ENCODE data around the gene SPATA20. TPM values are rescaled to one million over a fixed set of nuclear protein-coding genes. Genes with fewer than 3 reads are reported as not detected.

Gene SPATA20
- total RNA-seq (100 to 1,000 TPM in 7 of 9 donors, 10 to 100 TPM in 2; 52.1 to 205 (median 151) TPM), polyA plus RNA-seq (100 to 1,000 TPM in 2 of 3 donors, 10 to 100 TPM in 1; 12.7 to 246 (median 150) TPM)
- long read RNA-seq, donor 1, partial matches to known transcripts = 33 of 34 reads
- long read RNA-seq, donor 1, other reads (novel, unspliced or antisense) = 0 of 34 reads
- long read RNA-seq, donor 2, partial matches to known transcripts = 13 of 14 reads
- long read RNA-seq, donor 2, other reads (novel, unspliced or antisense) = 0 of 14 reads
- long read RNA-seq, donor 3, partial matches to known transcripts = 5 of 9 reads
- long read RNA-seq, donor 3, other reads (novel, unspliced or antisense) = 0 of 9 reads
- long read RNA-seq, donor 4, transcript SPATA20-205 (17 exons, 2,734 nt) = minor isoform, 24 of 77 reads
- long read RNA-seq, donor 4, transcript SPATA20-202 (16 exons, 2,634 nt) = minor isoform, 8 of 77 reads
- long read RNA-seq, donor 4, transcript SPATA20-201 (17 exons, 2,719 nt) = major isoform, 32 of 77 reads
- long read RNA-seq, donor 4, partial matches to known transcripts = 7 of 77 reads
- long read RNA-seq, donor 4, other reads (novel, unspliced or antisense) = 6 of 77 reads
- long read RNA-seq, donor 5, transcript SPATA20-205 (17 exons, 2,734 nt) = minor isoform, 165 of 460 reads
- long read RNA-seq, donor 5, transcript SPATA20-202 (16 exons, 2,634 nt) = minor isoform, 27 of 460 reads
- long read RNA-seq, donor 5, transcript SPATA20-201 (17 exons, 2,719 nt) = major isoform, 176 of 460 reads
- long read RNA-seq, donor 5, partial matches to known transcripts = 19 of 460 reads
- long read RNA-seq, donor 5, other reads (novel, unspliced or antisense) = 73 of 460 reads
- long read RNA-seq, donor 6, transcript SPATA20-201 (17 exons, 2,719 nt) = major isoform, 22 of 65 reads
- long read RNA-seq, donor 6, transcript SPATA20-205 (17 exons, 2,734 nt) = minor isoform, 13 of 65 reads
- long read RNA-seq, donor 6, partial matches to known transcripts = 17 of 65 reads
- long read RNA-seq, donor 6, other reads (novel, unspliced or antisense) = 10 of 65 reads
- long read RNA-seq, donor 7, partial matches to known transcripts = 17 of 17 reads
- long read RNA-seq, donor 7, other reads (novel, unspliced or antisense) = 0 of 17 reads
- long read RNA-seq, donor 8, transcript SPATA20-201 (17 exons, 2,719 nt) = major isoform, 6 of 78 reads
- long read RNA-seq, donor 8, partial matches to known transcripts = 68 of 78 reads
- long read RNA-seq, donor 8, other reads (novel, unspliced or antisense) = 0 of 78 reads
- long read RNA-seq, donor 9, partial matches to known transcripts = 39 of 46 reads
- long read RNA-seq, donor 9, other reads (novel, unspliced or antisense) = 0 of 46 reads
- long read RNA-seq, donor 10, partial matches to known transcripts = 34 of 35 reads
- long read RNA-seq, donor 10, other reads (novel, unspliced or antisense) = 0 of 35 reads

GRCh38 chr17:50547035-50547735 lies at the start of gene SPATA20:
Gene SPATA20, plus strand, starts transcription at chr17:50547174. Its CDS starts 35 bp downstream, at chr17:50547209.
- no peaks in the 10 kb centered on the region for H3K9me3 ChIP-seq (replicated peaks in 1 of 3)
- intact Hi-C loops (cut with DNase I) = loop anchor here (5.0 to 10.0 kb wide), 4 partner anchors 80 to 290 kb away; partner anchors contain the start of gene WFIKKN2 (in 2 of the 2)
- DNase-seq = peak; percentile 91 to 97 (median 95)
- peak within 1 kb of the TSS; percentile 22 to 83 (median 63) for H3K27ac ChIP-seq
- TF ChIP-seq CTCF (IDR thresholded peaks at IDR 0.05) = peak; percentile 96 to 100 (median 98)
- peak; percentile 82 to 87 for TF ChIP-seq POLR2A (IDR thresholded peaks at IDR 0.05)
- 1 to 2% (median 2%) methylated on average over 9 to 42 of the region's 42 CpGs for WGBS, 4 donors
- peaks cover 0 to 9% of the 10 kb centered on the region in 2 donors for H3K36me3 ChIP-seq (replicated peaks in 1 of 2)
- H3K4me1 ChIP-seq (replicated peaks in 1 of 2) = peaks cover 23 to 24% of the 10 kb centered on the region in 2 donors
- peak within 1 kb of the TSS in 3 of 4 donors; percentile 23 to 82 (median 52) for H3K4me3 ChIP-seq
- H3K27me3 ChIP-seq = no peaks in the 10 kb centered on the region

GRCh38 chr17:50498021-50498874 lies 48.7 kb upstream of the SPATA20 start:
- no peak for DNase-seq
- intact Hi-C loops (cut with DNase I) = no loop called here
- 76 to 85% (median 82%) methylated on average over 7 of the region's 7 CpGs for WGBS, 4 donors
- no peaks in the 10 kb centered on the region for H3K4me1 ChIP-seq (replicated peaks in 1 of 2)
- H3K36me3 ChIP-seq (replicated peaks in 1 of 2) = no peaks in the 10 kb centered on the region
- H3K27ac ChIP-seq = no peak overlapping the region
- no peak overlapping the region for H3K4me3 ChIP-seq
- H3K27me3 ChIP-seq = no peaks in the 10 kb centered on the region
- H3K9me3 ChIP-seq (replicated peaks in 1 of 3) = no peaks in the 10 kb centered on the region
- TF ChIP-seq POLR2A (IDR thresholded peaks at IDR 0.05) (no peak), CTCF (IDR thresholded peaks at IDR 0.05) (no peak)

GRCh38 chr17:50499270-50499669 lies 47.7 kb upstream of the SPATA20 start:
- Histone ChIP-seq H3K27me3 (no peaks in the 10 kb centered on the region), H3K4me3 (no peak overlapping the region), H3K4me1 (replicated peaks in 1 of 2) (no peaks in the 10 kb centered on the region), H3K27ac (no peak overlapping the region), H3K9me3 (replicated peaks in 1 of 3) (no peaks in the 10 kb centered on the region), H3K36me3 (replicated peaks in 1 of 2) (no peaks in the 10 kb centered on the region)
- no peak for TF ChIP-seq POLR2A (IDR thresholded peaks at IDR 0.05)
- TF ChIP-seq CTCF (IDR thresholded peaks at IDR 0.05) = no peak
- intact Hi-C loops (cut with DNase I) = no loop called here
- no peak for DNase-seq

All from adrenal gland (tissue), 19 donors.